ENCODE data around the gene TRNT1.

The TRNT1 gene

DNA sequence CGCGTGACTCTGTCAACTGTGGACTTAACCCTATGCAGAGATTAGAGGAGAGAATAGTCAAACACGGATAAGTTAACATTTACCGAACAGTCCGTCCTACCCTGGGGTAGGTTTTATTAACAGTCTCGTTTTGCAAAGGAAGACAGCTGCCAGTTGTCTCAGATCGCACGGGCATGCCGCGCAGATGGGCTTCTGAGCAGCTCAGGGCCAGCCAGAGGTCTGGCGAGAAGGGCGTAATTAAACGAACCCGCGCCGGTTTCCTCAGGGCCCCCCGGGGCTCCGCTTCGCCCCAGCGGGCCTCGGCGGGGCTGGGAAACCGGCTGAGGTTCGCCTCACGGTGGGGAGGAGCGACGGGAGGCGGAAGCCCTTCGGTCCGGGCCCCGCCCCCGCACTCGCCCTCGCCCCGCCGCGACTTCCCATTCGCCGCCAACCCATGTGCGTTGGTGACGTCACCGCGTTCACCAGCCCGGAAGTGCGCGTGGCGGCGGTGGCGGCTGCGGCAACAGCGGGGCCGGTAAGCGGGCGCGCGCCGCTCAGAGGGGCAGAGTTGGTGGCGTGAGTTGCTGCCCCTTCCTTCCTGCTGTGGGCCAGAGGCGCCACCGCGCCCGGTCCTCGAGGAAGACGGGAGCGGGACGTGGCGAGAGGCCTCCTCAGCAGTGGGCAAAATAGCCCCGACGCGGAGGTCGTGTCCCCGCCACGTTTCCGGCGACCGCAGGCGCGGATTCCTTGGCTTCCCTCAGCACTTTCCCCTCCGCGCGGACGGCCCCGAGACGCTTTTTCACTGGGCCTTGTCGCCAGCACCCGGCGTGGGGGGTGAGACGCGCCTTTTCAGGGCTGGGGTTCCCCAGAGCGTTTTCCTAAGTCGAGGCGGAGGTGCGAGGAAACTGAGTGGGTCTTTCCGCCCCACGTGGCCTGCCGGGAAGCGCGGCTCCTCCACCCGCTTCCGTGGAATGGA is at the start of gene TRNT1:
TSS of gene TRNT1 (plus strand) at position 464 of the 955 bp plus-strand sequence. CDS start 2,101 bp downstream, outside the sequence.
- peak; percentile 89 to 95 (median 92) for DNase-seq (ENCODE audit: low read depth in 3 of 3)

DNA sequence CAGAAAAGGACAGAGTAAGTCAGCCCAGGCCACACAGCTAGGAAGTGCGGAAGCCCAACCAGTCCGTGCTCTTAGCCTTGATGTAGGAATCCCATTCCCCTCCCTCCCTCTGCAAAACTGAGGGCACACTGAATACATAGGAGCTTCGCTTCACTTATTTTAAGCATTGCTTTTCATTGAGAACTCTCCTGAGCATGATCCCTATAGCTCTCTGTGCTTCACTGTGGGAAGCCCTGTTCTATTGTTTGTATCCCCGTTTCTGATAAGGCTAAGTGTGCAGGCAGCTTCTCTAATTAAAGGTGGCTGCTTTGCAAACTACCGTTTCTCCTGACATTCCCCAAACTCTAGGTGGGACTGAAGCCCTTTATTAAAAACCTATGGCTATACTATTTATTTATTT is 46.4 kb upstream of the TRNT1 start:
- no peak for DNase-seq (ENCODE audit: low read depth in 3 of 3)

DNA sequence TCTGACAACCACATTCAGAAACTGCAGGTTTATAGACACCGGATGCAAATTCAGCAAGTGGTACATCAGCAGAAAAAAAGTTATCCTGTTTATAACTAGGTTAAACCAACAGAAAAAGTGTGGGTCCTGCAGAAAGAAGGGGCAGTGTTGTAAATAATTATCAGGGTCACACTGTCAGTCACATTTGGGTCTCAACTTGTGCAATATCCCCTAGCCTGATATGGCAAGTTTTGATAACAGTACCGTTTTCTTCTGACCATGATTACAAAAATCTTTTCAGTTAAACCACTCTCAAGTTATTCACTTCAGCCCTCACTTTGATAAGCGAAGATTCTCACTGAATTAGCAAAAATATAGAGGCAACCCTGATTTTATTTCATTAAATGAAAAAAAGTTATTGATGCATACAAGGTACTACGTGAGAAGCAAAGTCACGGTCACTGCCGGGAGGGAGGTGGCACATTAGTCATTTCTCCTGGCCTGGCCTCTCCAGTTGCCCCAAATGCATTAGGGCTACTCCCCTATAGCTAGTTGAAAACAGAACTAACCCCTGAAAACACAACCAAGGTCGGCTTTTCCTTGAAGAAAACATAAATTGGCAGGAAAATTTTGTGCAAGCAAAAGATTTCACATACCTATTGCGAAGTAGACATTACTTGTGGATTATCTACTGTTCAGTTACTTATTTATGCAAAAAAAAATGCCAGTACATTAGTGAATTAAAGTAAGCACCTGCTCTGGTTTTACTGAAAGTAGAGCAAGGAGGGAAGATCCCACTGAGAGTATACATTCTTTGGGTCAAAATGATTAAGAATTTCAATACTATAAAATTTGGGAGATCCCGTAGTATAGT is 45.1 kb upstream of the TRNT1 start:
- DNase-seq (ENCODE audit: low read depth in 3 of 3), result no peak

DNA sequence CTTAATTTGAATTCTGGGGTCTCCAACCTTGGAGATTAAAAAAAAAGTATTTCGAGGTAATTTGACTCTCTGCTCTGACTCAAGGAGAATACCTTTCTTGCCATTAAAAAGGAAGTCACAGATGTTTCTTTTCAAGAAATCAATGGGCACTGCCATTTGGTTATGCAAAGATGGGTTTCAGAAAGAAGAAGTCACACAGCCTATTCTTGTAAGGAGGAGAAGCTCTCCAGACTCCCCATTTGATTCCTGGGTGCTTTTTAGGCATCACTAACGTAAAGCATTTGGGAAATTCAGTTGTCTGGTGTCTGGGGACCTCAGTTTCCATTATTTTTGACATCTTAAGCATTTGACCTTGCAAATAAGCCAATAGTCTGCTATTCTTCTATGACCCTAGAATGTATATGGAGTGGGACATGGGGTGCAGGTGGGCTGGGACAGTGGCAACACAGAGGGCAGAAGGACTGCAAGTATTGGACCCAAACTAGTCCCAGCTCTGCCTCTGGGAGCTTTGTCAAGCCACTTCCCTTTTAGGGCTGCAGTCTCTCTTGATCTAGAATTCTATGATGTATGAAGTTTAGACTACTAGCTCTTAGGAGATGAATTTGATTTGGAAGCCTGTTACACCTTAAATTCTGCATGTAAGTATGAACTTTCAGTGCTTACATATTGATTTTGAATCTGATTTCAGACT is 44.4 kb upstream of the TRNT1 start:
- DNase-seq (ENCODE audit: low read depth in 3 of 3), result no peak

DNA sequence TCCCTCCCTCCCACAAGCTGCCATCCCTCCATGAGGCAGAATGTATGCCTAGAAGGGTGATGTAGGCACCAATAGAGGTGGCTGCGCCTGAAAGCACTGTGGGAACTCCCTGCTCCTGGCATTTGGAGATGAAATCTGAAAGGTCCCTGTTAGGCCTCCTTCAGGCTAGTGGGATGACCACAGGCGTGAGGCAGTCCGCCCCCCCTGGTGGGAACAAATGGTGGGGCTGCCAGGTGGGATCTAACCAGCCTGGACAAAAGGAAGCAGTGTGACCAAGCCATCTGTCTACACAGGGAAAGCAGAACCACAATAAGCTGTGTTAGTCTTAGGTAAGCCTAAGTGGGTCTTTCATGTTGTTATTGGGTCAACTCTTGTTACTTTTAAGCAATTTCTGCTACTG is 41.9 kb upstream of the TRNT1 start:
- no peak for DNase-seq (ENCODE audit: low read depth in 3 of 3)

DNA sequence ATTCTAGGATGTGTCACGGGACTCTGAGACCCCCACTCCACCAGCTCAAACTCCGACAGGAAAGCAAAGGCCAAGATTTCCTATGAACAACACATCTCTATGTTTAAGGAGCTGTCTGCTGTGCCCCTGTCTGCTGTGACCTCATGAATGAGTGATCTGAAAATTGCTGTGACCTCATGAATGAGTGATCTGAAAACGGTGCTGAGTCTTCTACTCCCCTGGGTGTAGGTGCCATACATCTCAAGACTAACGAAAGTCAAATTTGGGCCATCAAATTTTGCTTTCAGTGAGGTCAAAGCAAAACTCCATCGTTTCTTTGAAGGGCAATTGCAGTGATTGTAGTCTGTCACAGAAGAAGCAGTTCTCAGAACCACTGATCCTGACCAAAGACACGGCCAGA is 41.0 kb upstream of the TRNT1 start:
- no peak for DNase-seq (ENCODE audit: low read depth in 3 of 3)

GRCh38 chr3:3086239-3086638 is 40.5 kb upstream of the TRNT1 start:
- no peak for DNase-seq (ENCODE audit: low read depth in 3 of 3)

DNA sequence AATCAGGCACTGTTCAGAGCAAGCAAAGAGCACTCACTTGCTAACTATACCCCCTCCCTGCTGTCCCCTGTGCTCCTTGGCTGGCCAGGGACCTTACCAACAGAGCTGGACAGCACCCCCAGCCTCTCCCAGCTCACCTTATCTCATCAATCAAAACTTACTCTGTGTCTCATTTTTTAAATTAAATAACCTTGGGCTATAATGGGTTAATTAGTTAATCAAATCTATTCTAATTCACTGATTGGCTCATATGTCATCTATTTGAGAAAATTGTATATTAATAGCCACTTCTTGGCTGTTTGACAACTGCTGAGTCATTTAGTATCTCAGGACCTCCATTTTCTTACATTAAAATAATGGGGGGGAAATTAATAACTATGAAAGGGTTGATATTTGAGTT is 39.5 kb upstream of the TRNT1 start:
- no peak for DNase-seq (ENCODE audit: low read depth in 3 of 3)

GRCh38 chr3:3087716-3088465 is 38.8 kb upstream of the TRNT1 start:
- no peak for DNase-seq (ENCODE audit: low read depth in 3 of 3)

- no peak for DNase-seq (ENCODE audit: low read depth in 3 of 3)
Measured at GRCh38 chr3:3089017-3089416, 37.7 kb upstream of the TRNT1 start.

GRCh38 chr3:3097958-3098357 is 28.8 kb upstream of the TRNT1 start:
- no peak for DNase-seq (ENCODE audit: low read depth in 3 of 3)

- no peak for DNase-seq (ENCODE audit: low read depth in 3 of 3)
Measured at GRCh38 chr3:3101660-3102458, 24.9 kb upstream of the TRNT1 start.

DNA sequence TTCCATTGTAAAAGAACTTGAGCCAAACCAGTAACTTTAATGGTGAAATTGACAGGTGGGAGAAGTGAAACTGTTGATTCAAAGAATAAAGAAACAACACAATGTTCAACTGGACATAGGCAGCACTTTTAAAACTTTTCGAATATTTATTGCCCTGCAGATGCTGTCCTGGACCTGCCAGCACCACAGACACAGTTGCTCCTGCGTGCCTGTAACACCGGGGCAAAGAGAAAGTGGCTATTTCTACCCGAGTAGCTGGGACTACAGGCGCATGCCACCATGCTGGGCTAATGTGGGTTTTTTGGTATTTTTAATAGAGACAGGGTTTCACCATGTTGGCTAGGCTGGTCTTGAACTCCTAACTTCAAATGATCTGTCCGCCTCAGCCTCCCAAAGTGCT is 24.0 kb upstream of the TRNT1 start:
- no peak for DNase-seq (ENCODE audit: low read depth in 3 of 3)

DNA sequence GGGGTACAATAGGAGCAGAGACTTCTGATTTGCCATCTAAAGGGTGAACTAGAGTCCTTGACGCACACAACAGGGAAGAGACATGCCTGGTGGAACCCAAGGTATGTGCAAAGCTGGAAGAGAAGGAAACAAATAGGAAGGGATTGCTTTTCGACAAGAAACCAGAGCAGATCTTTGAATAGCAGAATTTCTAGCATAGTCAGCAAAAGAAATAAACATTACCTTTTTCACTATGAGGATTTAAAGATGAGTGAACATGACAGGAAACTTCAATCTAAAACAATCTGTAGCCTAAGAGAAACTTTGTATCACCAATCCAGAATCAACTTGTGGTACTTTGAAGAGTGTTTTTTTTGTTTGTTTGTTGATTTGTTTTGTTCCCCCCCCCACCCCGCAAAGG is 21.5 kb upstream of the TRNT1 start:
- DNase-seq (ENCODE audit: low read depth in 3 of 3), result no peak

- no peak for DNase-seq (ENCODE audit: low read depth in 3 of 3)
Measured at GRCh38 chr3:3105815-3106214, 20.9 kb upstream of the TRNT1 start.

- no peak for DNase-seq (ENCODE audit: low read depth in 3 of 3)
Measured at GRCh38 chr3:3107181-3107580, 19.6 kb upstream of the TRNT1 start.

DNA sequence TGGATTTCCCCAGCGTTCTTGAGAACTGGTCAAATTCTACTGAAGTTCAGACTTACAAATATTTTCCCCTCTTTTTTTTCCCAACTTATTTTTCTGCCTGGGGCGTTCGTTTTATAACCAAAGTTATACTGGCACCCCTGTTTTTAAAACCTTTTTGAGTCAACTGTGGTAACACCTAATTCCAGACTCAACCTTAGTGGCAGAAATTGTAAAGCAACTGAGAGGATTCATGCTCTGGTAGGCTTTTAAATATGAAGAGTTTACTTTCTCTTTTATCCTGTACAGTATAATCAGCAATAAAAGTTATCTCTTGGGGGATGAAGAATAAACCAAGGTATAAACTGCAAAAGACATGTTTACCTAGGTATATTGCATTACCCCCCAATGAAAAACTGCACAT is 18.9 kb upstream of the TRNT1 start:
- DNase-seq (ENCODE audit: low read depth in 3 of 3), result no peak

- no peak for DNase-seq (ENCODE audit: low read depth in 3 of 3)
Measured at GRCh38 chr3:3109407-3110298, 17.1 kb upstream of the TRNT1 start.

- DNase-seq (ENCODE audit: low read depth in 3 of 3), result no peak
Measured at GRCh38 chr3:3110299-3110630, 16.5 kb upstream of the TRNT1 start, which contains the start of gene IL5RA. Gene IL5RA, minus strand, starts transcription at chr3:3110374. Its CDS starts 5,390 bp downstream, at chr3:3104984.

All from stimulated activated CD4-positive, alpha-beta T cell treated with anti-CD3 and anti-CD28 coated beads, TNF-alpha, amount 100 ng/mL, for 24 hours (primary cell).